Regular cardiac myocyte (primary cell): ENCODE measurements around the gene CHST12. TPM values are rescaled to one million over a fixed set of nuclear protein-coding genes. Genes with fewer than 3 reads are reported as not detected.

ENCODE experiments used
- total RNA-seq: library from RNA; depleted of rRNA; stranded (reverse); fragments of >200 nt; gene quantifications from 2 replicates; pipeline ENCODE4 v1.2.3, GENCODE V29; 2014

CHST12 gene
- total RNA-seq: 2.8 and 6.1 TPM in 2 replicates

GRCh38 chr7:2403014-2403717 is at the start of gene CHST12:
TSS of gene CHST12 (plus strand) at chr7:2403611. CDS start at chr7:2432640, 29,029 bp downstream.

GRCh38 chr7:2354186-2354938 is 49.0 kb upstream of the CHST12 start, which contains the start of gene EIF3B:
TSS of gene EIF3B (plus strand) at chr7:2354827. CDS start at chr7:2354922, 95 bp downstream.

GRCh38 chr7:2476298-2476697 is 72.9 kb downstream of the CHST12 start, which contains the start of gene GRIFIN:
TSS of gene GRIFIN (minus strand) at chr7:2476398. CDS start at chr7:2476383, 15 bp downstream.

Other genes starting within 250 kb of the CHST12 start
- gene MAD1L1, start 170.7 kb upstream of the CHST12 start, total RNA-seq: 30.7 and 60.0 TPM in 2 replicates
- gene MRM2, start 161.4 kb upstream of the CHST12 start, total RNA-seq: 16.1 and 31.8 TPM in 2 replicates
- gene NUDT1, start 161.4 kb upstream of the CHST12 start, total RNA-seq: 16.3 and 42.6 TPM in 2 replicates
- gene SNX8, start 89.2 kb upstream of the CHST12 start, total RNA-seq: 11.3 and 24.2 TPM in 2 replicates
- 199 and 264 TPM in 2 replicates for gene EIF3B, start 48.8 kb upstream of the CHST12 start, total RNA-seq
- gene GRIFIN, start 72.8 kb downstream of the CHST12 start, total RNA-seq: not detected in 2 replicates
- 16.3 and 17.1 TPM in 2 replicates for gene LFNG, start 116.2 kb downstream of the CHST12 start, total RNA-seq
- gene BRAT1, start 151.9 kb downstream of the CHST12 start, total RNA-seq: 19.2 and 25.5 TPM in 2 replicates
- gene IQCE, start 155.4 kb downstream of the CHST12 start, total RNA-seq: 5.9 and 7.5 TPM in 2 replicates
- 17.2 and 25.9 TPM in 2 replicates for gene TTYH3, start 228.4 kb downstream of the CHST12 start, total RNA-seq